K562 (cell line): ENCODE results near the gene TUBB2A. TPM values are rescaled to one million over a fixed set of nuclear protein-coding genes. Genes with fewer than 3 reads are reported as not detected.

Experiments
- E2F1 ChIP-seq: sonication (generic); formaldehyde crosslinking; IDR thresholded peaks from 2 replicates; pipeline ENCODE4 v1.8.1; 2023; ENCODE audit warnings: mild to moderate bottlenecking, missing genetic modification reagents, moderate library complexity
- ESRRB ChIP-seq: fragments of 250-450 bp; sonication (Bioruptor Pico); IDR thresholded peaks from 2 replicates; pipeline ENCODE4 v1.5.0; 2020; ENCODE audit warnings: mild to moderate bottlenecking, moderate library complexity, borderline replicate concordance
- HNRNPLL ChIP-seq: fragments of 200-400 bp; formaldehyde crosslinking; IDR thresholded peaks from 2 replicates; pipeline ENCODE4 v1.6.1; 2017; ENCODE audit warnings: low read length, low read depth, mild to moderate bottlenecking; ENCODE audit not compliant: poor library complexity, severe bottlenecking
- HNRNPUL1 ChIP-seq: fragments of 200-400 bp; formaldehyde crosslinking; IDR thresholded peaks from 2 replicates; pipeline ENCODE4 v1.6.1; 2017; ENCODE audit warnings: low read length
- MYNN ChIP-seq, 2 experiments: sonication (generic); formaldehyde crosslinking in 1 of 2; IDR thresholded peaks; 2 replicates each; pipeline versions ENCODE4 v1.5.0 to v1.6.1; 2016 to 2020; ENCODE audit warnings: antibody characterized with exemption in 1 of 2, missing genetic modification reagents in 1 of 2
- PYGO2 ChIP-seq: fragments of 450-650 bp; IDR thresholded peaks from 2 replicates; pipeline ENCODE4 v1.6.1; 2016; ENCODE audit warnings: mild to moderate bottlenecking, missing genetic modification characterization, moderate library complexity, missing compliant biosample characterization
- RERE ChIP-seq: sonication (generic); formaldehyde crosslinking; IDR thresholded peaks from 2 replicates; pipeline ENCODE4 v1.8.0; 2023; ENCODE audit warnings: missing genetic modification reagents, mild to moderate bottlenecking, borderline replicate concordance
- TEAD1 ChIP-seq, 2 experiments: fragments of 450-650 bp in 1 of 2; sonication (generic) in 1 of 2; formaldehyde crosslinking; IDR thresholded peaks; 2 replicates each; pipeline versions ENCODE4 v1.4.0 to v1.8.0; 2020 to 2022; ENCODE audit warnings: mild to moderate bottlenecking in 2 of 2, missing genetic modification reagents in 1 of 2
- U2AF1 ChIP-seq: fragments of 200-400 bp; formaldehyde crosslinking; optimal IDR thresholded peaks from 2 replicates; pipeline ENCODE3; 2017; ENCODE audit warnings: mild to moderate bottlenecking, low read depth, low read length, moderate library complexity
- ZNF12 ChIP-seq: sonication (generic); formaldehyde crosslinking; IDR thresholded peaks from 2 replicates; pipeline ENCODE4 v1.4.0; 2020; ENCODE audit warnings: mild to moderate bottlenecking, missing genetic modification reagents
- ZNF584 ChIP-seq: fragments of 200-800 bp; sonication (Bioruptor generic); IDR thresholded peaks from 2 replicates; pipeline ENCODE4 v1.6.1; 2016; ENCODE audit warnings: low read depth, mild to moderate bottlenecking, missing genetic modification characterization, missing compliant biosample characterization
- ZNF655 ChIP-seq: fragments of 250-450 bp; sonication (Bioruptor Pico); IDR thresholded peaks from 2 replicates; pipeline ENCODE4 v1.5.0; 2021
- polyA plus RNA-seq, 8 experiments: library from polyadenylated mRNA; depleted of rRNA in 4 of 8; stranded (reverse) in 5 of 8; unstranded in 3 of 8; fragments of >200 nt; fragmentation: Nextera tagmentation in 2 of 8; fragmentation: Illumina TruSeq in 1 of 8; extraction: Ambion mirVana in 2 of 8; extraction: Trizol in 1 of 8; gene quantifications; 2 replicates each; pipeline versions ENCODE4 v1.2.1 to v1.2.3, GENCODE V29; 2011 to 2014; ENCODE audit warnings: inconsistent platforms in 1 of 8, missing spikeins in 1 of 8
- total RNA-seq, 7 experiments: library from RNA; depleted of rRNA in 6 of 7; stranded (reverse); fragments of >200 nt in 6 of 7; fragmentation: Illumina TruSeq in 2 of 7; extraction: Trizol in 2 of 7; gene quantifications; 2 replicates each; pipeline versions ENCODE4 v1.2.1 to v1.2.3, GENCODE V29; 2011 to 2021; ENCODE audit warnings: low replicate concordance in 1 of 7
- TF ChIP-seq, protein P1 (sequence below): fragments of 450-650 bp; IDR thresholded peaks from 2 replicates; pipeline ENCODE4 v1.6.1; 2016; ENCODE audit warnings: antibody characterized with exemption
- TF ChIP-seq, protein P2 (sequence below): fragments of 250-450 bp; sonication (Bioruptor Pico); IDR thresholded peaks from 2 replicates; pipeline ENCODE4 v1.5.0; 2022; ENCODE audit warnings: mild to moderate bottlenecking

The TUBB2A gene
- total and polyA plus RNA-seq, 9 of the 15 experiments (the other 6 are each of a cell fraction or from before 2014, with no cell fraction given) = 3.6 to 92.1 (median 45.6) TPM

GRCh38 chr6:3118353-3119039 is 38.8 kb downstream of the TUBB2A start, which contains the start of gene BPHL (continued):
- no peak for TF ChIP-seq HNRNPUL1
- TF ChIP-seq, protein P1, sequence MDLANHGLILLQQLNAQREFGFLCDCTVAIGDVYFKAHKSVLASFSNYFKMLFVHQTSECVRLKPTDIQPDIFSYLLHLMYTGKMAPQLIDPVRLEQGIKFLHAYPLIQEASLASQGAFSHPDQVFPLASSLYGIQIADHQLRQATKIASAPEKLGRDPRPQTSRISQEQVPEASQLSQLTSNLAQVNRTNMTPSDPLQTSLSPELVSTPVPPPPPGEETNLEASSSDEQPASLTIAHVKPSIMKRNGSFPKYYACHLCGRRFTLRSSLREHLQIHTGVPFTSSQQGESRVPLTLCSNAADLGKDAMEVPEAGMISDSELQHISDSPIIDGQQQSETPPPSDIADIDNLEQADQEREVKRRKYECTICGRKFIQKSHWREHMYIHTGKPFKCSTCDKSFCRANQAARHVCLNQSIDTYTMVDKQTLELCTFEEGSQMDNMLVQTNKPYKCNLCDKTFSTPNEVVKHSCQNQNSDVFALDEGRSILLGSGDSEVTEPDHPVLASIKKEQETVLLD = peak; percentile 90
- no peak for TF ChIP-seq PYGO2 (tag)
- peak; percentile 89 for TF ChIP-seq U2AF1
- TF ChIP-seq, protein P2, sequence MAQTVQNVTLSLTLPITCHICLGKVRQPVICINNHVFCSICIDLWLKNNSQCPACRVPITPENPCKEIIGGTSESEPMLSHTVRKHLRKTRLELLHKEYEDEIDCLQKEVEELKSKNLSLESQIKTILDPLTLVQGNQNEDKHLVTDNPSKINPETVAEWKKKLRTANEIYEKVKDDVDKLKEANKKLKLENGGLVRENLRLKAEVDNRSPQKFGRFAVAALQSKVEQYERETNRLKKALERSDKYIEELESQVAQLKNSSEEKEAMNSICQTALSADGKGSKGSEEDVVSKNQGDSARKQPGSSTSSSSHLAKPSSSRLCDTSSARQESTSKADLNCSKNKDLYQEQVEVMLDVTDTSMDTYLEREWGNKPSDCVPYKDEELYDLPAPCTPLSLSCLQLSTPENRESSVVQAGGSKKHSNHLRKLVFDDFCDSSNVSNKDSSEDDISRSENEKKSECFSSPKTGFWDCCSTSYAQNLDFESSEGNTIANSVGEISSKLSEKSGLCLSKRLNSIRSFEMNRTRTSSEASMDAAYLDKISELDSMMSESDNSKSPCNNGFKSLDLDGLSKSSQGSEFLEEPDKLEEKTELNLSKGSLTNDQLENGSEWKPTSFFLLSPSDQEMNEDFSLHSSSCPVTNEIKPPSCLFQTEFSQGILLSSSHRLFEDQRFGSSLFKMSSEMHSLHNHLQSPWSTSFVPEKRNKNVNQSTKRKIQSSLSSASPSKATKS = no peak
- TF ChIP-seq E2F1 (CRISPR knock-in tag) = peak; percentile 83; the same call in 1 of the 2 replicates
- TF ChIP-seq ZNF655 (CRISPR knock-in tag) = no peak
- no peak for TF ChIP-seq RERE
- TF ChIP-seq ZNF12 = peak; percentile 84; the same call in 1 of the 2 replicates
- peak in 1 of 2 experiments; percentile 89; a peak in 2 of 4 replicates for TF ChIP-seq TEAD1 (CRISPR knock-in tag; IDR thresholded peaks at IDR 0.05)
- TF ChIP-seq MYNN (IDR thresholded peaks at IDR 0.05) = peak; percentile 60; the same call in 1 of the 2 replicates
- TF ChIP-seq MYNN (CRISPR knock-in tag; IDR thresholded peaks at IDR 0.05) = no peak
- no peak for TF ChIP-seq ESRRB (CRISPR knock-in tag)
- peak; percentile 69 for TF ChIP-seq HNRNPLL
- TF ChIP-seq ZNF584 (CRISPR knock-in tag) = no peak
